Stimulated activated effector memory CD8-positive, alpha-beta T cell treated with anti-CD3 and anti-CD28 coated beads, Interleukin-12 subunit alpha, Interleukin-12 subunit beta, amount 100 ng/mL, for 72 hours (primary cell): Measurements from ENCODE around the gene TECPR2.
"Not testable (repeated sequence)": the region's sequence is repeated elsewhere in the genome, so short reads cannot be mapped to it uniquely, and the experiment has no call there.

Experiments
- ATAC-seq: fragments of 150-1000 bp; cut with Tn5 transposase; 2 replicates; pipeline ENCODE4 v1.10.0; 2021
- DNase-seq, 2 donors: peaks; one replicate each; pipeline ENCODE4 v3.0.0; 2021 to 2022; ENCODE audit warnings: low spot score in 2 of 2
- H3K27ac Mint-ChIP-seq: one replicate; pipeline ENCODE4 v1.8.0; 2022; ENCODE audit warnings: mild to moderate bottlenecking, mixed read lengths
- H3K36me3 Mint-ChIP-seq: one replicate; pipeline ENCODE4 v1.8.0; 2022; ENCODE audit warnings: mild to moderate bottlenecking, mixed read lengths
- H3K4me1 Mint-ChIP-seq: one replicate; pipeline ENCODE4 v1.8.0; 2022; ENCODE audit warnings: mixed read lengths
- H3K4me3 Mint-ChIP-seq: one replicate; pipeline ENCODE4 v1.8.0; 2022; ENCODE audit warnings: mild to moderate bottlenecking, mixed read lengths
- H3K9me3 Mint-ChIP-seq: one replicate; pipeline ENCODE4 v1.8.0; 2022; ENCODE audit warnings: mixed read lengths

The TECPR2 gene

GRCh38 chr14:102351593-102351992, 11.1 kb upstream of the TECPR2 start:
- not testable (repeated sequence) for H3K4me3 Mint-ChIP-seq, H3K27ac Mint-ChIP-seq, H3K9me3 Mint-ChIP-seq, ATAC-seq, H3K4me1 Mint-ChIP-seq, DNase-seq
- peaks cover 100% of the 10 kb centered on the region for H3K36me3 Mint-ChIP-seq

DNA sequence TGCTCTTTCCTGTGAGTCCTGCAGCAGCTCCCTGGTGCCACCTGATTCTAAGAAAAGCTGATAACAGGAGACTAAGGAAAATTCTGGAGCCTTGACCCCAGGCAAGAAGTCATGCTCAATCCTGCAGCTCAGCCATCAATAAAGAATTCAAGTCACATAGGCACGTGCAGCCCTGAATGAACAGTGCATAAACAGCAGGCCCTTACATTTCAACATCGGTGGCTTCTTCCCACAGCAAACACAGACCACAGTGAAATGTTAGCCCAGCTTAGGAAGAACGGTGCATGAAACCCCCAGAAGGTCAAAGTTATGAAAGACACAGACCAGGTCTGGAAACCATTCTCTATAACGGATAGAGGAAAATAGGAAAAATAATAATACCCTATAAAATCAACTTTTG, 10.5 kb upstream of the TECPR2 start:
- Mint-ChIP-seq H3K9me3 (no peaks in the 10 kb centered on the region), H3K4me3 (no peak overlapping the region), H3K27ac (no peak overlapping the region), H3K36me3 (peaks cover 100% of the 10 kb centered on the region), H3K4me1 (peaks cover under 1% of the 10 kb centered on the region)
- DNase-seq (no peak), ATAC-seq (no peak)

GRCh38 chr14:102353126-102353619, 9.6 kb upstream of the TECPR2 start:
- Mint-ChIP-seq H3K27ac (no peak overlapping the region), H3K36me3 (peaks cover 100% of the 10 kb centered on the region), H3K4me3 (no peak overlapping the region), H3K9me3 (no peaks in the 10 kb centered on the region), H3K4me1 (peaks cover 9% of the 10 kb centered on the region)
- ATAC-seq (no peak), DNase-seq (no peak)

DNA sequence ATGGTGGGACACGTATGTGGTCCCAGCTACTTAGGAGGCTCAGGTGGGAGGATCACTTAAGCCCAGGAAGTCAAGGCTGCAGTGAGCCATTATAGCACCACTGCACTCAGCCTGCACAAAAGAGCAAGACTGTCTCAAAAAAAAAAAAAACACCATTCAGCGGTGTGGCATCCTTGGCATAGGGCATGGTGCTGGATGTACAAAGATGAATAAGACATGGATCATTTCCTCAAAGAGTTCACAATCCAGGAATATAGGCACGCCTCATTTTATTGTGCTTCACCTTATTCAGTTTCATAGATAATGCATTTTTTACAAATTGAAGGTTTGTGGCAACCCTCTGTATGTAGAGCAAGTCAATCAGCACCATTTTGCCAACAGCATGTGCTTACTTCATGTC, 6.5 kb upstream of the TECPR2 start:
- DNase-seq (no peak), ATAC-seq (no peak)
- H3K4me1 Mint-ChIP-seq = peaks cover 23% of the 10 kb centered on the region
- no peaks in the 10 kb centered on the region for H3K9me3 Mint-ChIP-seq
- H3K4me3 Mint-ChIP-seq = no peak overlapping the region
- H3K27ac Mint-ChIP-seq = no peak overlapping the region
- peaks cover 88% of the 10 kb centered on the region for H3K36me3 Mint-ChIP-seq

DNA sequence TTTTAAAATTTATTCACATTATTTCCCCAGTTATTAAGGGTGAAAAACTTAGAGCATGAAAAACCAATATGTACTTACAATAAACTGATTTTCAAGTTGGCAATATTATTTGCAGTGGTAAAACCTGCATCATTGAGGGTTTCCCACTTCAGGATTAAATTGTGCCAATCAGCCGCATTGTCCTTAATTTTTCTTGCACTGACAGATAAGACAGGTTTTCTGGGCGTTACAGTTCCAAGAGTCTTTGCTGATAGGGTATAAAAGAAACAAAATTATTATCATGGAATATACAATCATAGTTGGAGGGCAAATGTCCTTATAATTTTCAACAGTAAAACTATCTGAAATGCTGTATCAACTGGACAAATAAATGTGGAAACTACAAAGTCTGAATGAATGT, 3.4 kb upstream of the TECPR2 start:
- Mint-ChIP-seq H3K4me1 (peaks cover 31% of the 10 kb centered on the region), H3K9me3 (no peaks in the 10 kb centered on the region), H3K27ac (no peak overlapping the region), H3K36me3 (peaks cover 58% of the 10 kb centered on the region), H3K4me3 (no peak overlapping the region)
- DNase-seq (no peak), ATAC-seq (no peak)

DNA sequence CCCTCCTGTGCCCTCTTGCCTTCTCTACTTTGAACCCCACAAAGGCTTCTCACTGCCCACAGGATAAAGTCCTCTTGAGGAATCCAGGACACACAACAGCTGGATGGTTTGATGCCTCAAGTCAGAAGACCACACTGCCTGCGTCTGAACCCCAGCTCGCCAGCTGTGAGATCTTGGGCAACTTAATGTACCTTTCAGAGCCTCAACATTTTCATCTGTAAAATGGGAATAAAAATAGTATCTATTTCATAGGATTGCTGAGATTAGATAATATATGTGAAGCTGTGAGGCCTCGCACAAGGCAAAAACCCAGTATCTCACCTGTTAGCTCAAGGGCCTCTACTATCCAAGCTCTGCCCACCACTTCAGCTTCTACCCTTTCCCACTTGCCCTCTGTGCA, 2.4 kb upstream of the TECPR2 start:
- H3K4me1 Mint-ChIP-seq = peaks cover 31% of the 10 kb centered on the region
- ATAC-seq (no peak), DNase-seq (no peak)
- H3K4me3 Mint-ChIP-seq = no peak overlapping the region
- H3K36me3 Mint-ChIP-seq = peaks cover 47% of the 10 kb centered on the region
- peak overlapping the region; percentile 34 for H3K27ac Mint-ChIP-seq
- H3K9me3 Mint-ChIP-seq = no peaks in the 10 kb centered on the region

- ATAC-seq (peak; percentile 92), DNase-seq (peak; percentile 22 to 76)
- H3K9me3 Mint-ChIP-seq = no peaks in the 10 kb centered on the region
- no peak overlapping the region for H3K4me3 Mint-ChIP-seq
- H3K36me3 Mint-ChIP-seq = peaks cover 30% of the 10 kb centered on the region
- peaks cover 36% of the 10 kb centered on the region for H3K4me1 Mint-ChIP-seq
- no peak overlapping the region for H3K27ac Mint-ChIP-seq
Measured at GRCh38 chr14:102362084-102362483, 657 bp upstream of the TECPR2 start.

- Mint-ChIP-seq H3K9me3 (no peaks in the 10 kb centered on the region), H3K36me3 (peaks cover 18% of the 10 kb centered on the region), H3K4me3 (no peak overlapping the region), H3K4me1 (peaks cover 40% of the 10 kb centered on the region), H3K27ac (no peak overlapping the region)
- ATAC-seq (peak; percentile 27), DNase-seq (no peak)
Measured at GRCh38 chr14:102363182-102363943, 622 bp downstream of the TECPR2 start.

DNA sequence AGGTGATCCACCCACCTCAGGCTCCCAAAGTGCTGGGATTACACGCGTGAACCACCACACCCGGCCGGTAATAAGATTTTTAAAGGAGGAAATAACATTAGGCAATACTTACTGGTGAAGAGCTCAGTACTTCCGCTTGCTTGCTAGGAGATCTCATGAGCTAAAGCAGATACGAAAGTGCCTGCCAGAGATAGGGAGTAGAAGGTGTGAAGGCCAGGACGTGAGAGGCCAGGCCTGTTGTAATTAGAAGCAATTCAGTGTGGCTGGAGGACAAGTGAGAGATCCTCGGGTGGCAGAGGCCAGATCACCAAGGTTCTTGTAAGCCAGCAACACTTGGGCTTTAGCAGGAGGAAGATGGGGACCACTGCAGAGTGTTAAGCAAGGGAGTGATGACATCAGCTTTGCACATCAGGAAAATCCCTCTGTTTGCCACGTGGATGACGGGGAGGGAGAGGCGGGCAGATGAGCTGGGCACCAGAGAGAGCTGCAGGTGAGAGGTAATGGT, 7.6 kb downstream of the TECPR2 start:
- H3K36me3 Mint-ChIP-seq = no peaks in the 10 kb centered on the region
- H3K4me3 Mint-ChIP-seq = no peak overlapping the region
- ATAC-seq = no peak
- H3K9me3 Mint-ChIP-seq = no peaks in the 10 kb centered on the region
- peaks cover 49% of the 10 kb centered on the region for H3K4me1 Mint-ChIP-seq
- peak overlapping the region; percentile 50 for H3K27ac Mint-ChIP-seq
- no peak for DNase-seq

DNA sequence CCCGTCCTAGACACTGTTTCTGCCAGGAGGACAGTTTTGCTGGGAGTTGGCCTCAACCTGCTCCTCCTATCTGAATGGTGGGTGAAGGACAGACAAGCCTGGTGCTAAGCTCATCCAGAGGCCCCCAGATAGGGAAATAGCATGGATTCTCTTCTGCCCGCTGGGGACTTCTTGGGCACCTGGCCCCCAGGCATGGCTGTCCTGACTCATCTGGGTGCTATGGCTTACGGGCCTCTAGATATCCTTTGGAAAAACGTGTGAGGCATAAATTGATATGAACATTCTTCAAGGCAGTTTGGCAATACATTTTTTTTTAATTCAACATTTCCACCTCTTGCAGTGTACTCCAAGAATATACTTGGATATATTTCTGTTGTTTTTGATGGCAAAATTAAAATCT, 8.6 kb downstream of the TECPR2 start:
- Mint-ChIP-seq H3K4me3 (no peak overlapping the region), H3K36me3 (no peaks in the 10 kb centered on the region), H3K4me1 (peaks cover 52% of the 10 kb centered on the region), H3K27ac (peak overlapping the region; percentile 50), H3K9me3 (no peaks in the 10 kb centered on the region)
- ATAC-seq = no peak
- no peak for DNase-seq

DNA sequence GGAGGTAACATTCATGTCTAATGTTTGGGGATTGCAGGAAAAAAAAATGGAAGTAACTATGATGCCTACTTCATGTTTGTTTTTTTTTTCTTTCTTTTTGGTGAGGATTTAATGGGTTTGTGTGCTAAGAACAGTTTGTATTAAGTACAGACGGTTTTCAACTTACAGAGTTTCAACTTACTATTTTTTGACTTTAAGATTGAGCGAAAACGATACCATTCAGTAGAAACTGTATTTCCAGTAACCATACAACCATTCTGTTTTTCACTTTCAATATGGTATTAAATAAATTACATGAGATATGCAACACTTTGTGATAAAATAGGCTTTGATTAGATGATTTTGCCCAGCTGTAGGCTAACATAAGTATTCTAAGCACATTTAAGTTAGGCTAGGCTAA, 10.4 kb downstream of the TECPR2 start:
- H3K27ac Mint-ChIP-seq = no peak overlapping the region
- no peak for ATAC-seq
- no peak for DNase-seq
- no peaks in the 10 kb centered on the region for H3K9me3 Mint-ChIP-seq
- no peak overlapping the region for H3K4me3 Mint-ChIP-seq
- H3K4me1 Mint-ChIP-seq = peaks cover 36% of the 10 kb centered on the region
- H3K36me3 Mint-ChIP-seq = no peaks in the 10 kb centered on the region

- Mint-ChIP-seq H3K4me1 (peaks cover 29% of the 10 kb centered on the region), H3K9me3 (no peaks in the 10 kb centered on the region), H3K27ac (peak overlapping the region; percentile 52), H3K4me3 (no peak overlapping the region), H3K36me3 (no peaks in the 10 kb centered on the region)
- ATAC-seq = no peak
- no peak for DNase-seq
Measured at GRCh38 chr14:102374264-102374663, 11.5 kb downstream of the TECPR2 start.

- ATAC-seq (peak; percentile 58), DNase-seq (no peak)
- peaks cover 28% of the 10 kb centered on the region for H3K4me1 Mint-ChIP-seq
Measured at GRCh38 chr14:102375119-102375518, 12.4 kb downstream of the TECPR2 start.

GRCh38 chr14:102377696-102378095, 15.0 kb downstream of the TECPR2 start:
- Mint-ChIP-seq H3K4me3 (no peak overlapping the region), H3K4me1 (peaks cover 17% of the 10 kb centered on the region), H3K27ac (no peak overlapping the region), H3K9me3 (no peaks in the 10 kb centered on the region), H3K36me3 (no peaks in the 10 kb centered on the region)
- DNase-seq (no peak), ATAC-seq (no peak)

More at GRCh38 chr14:102375119-102375518, 12.4 kb downstream of the TECPR2 start:
- H3K36me3 Mint-ChIP-seq = no peaks in the 10 kb centered on the region
- peak overlapping the region; percentile 10 for H3K4me3 Mint-ChIP-seq
- no peaks in the 10 kb centered on the region for H3K9me3 Mint-ChIP-seq
- H3K27ac Mint-ChIP-seq = peak overlapping the region; percentile 87

- Mint-ChIP-seq H3K4me3 (no peak overlapping the region), H3K9me3 (no peaks in the 10 kb centered on the region), H3K27ac (no peak overlapping the region), H3K4me1 (peaks cover 11% of the 10 kb centered on the region), H3K36me3 (no peaks in the 10 kb centered on the region)
- no peak for ATAC-seq
- DNase-seq = no peak
Measured at GRCh38 chr14:102378830-102379229, 16.1 kb downstream of the TECPR2 start.

DNA sequence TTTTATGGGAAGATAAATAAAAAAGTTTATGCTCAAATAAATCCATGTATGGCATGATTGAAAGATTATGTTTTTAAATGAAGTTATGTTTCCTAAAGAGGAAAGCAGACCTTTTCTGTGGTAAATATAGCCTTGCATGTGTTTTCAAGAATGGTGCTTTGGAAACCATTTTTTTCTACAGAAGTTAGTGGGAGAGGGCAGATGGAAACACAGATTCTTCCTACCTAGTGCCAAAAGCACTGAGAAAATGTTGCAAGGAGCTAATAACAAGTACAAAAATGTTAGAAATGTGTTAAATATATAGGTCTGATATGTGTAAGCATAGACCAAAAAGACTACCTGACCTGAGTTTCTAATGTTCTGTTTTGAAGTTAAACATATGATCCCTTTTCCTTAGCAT, 24.3 kb downstream of the TECPR2 start:
- DNase-seq (no peak), ATAC-seq (no peak)
- Mint-ChIP-seq H3K4me1 (no peaks in the 10 kb centered on the region), H3K9me3 (no peaks in the 10 kb centered on the region), H3K4me3 (no peak overlapping the region), H3K27ac (no peak overlapping the region), H3K36me3 (no peaks in the 10 kb centered on the region)
